GM10266 (cell line): ENCODE data around the gene TRAF4.

Experiments
- DNase-seq: peaks from one replicate; pipeline ENCODE4 v3.0.0; 2012; ENCODE audit errors: extremely low spot score
- TF ChIP-seq, protein P1 (sequence below): IDR thresholded peaks from 2 replicates; pipeline ENCODE4 v1.5.1; 2012; ENCODE audit warnings: mild to moderate bottlenecking, low read depth; ENCODE audit not compliant: control insufficient read depth, insufficient read depth; ENCODE audit errors: missing control alignments

Gene TRAF4

DNA sequence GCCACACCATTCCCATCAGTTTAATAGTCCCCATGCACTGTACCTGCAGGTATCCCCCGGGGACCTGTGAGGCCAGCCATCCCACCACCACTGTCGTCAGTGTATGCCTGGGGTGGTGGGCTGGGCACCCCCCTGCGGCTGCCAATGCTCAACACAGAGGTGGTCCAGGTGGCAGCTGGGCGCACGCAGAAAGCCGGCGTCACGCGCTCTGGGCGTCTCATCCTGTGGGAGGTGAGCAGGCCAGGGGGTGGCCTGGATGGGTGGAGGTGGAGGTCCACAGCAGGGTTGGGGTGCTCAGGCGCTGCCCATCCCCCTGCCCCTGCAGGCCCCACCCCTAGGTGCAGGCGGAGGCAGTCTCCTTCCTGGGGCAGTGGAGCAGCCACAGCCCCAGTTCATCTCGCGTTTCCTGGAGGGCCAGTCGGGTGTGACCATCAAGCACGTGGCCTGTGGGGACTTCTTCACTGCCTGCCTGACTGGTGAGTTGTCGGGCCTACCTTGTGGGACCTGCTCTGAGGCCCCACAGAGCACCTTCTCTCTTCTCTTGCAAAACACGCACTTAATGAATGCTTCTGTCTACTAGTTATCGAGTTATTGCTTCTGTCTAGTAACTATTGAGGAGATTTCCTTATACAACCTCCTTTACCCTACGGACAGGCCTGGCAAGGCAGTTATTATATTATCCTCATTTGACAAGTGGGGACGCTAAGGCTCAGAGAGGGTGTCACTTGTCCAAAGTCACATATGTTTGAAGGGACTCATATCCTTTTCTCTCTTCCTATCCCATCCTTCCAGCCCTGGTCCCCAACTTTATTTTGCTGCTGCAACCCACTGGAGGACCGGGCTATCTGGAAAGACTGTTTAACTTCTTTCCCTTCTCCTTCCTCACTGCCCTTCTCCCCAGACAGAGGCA lies 5.8 kb upstream of the TRAF4 start:
- peak; percentile 86 for DNase-seq
- TF ChIP-seq, protein P1, sequence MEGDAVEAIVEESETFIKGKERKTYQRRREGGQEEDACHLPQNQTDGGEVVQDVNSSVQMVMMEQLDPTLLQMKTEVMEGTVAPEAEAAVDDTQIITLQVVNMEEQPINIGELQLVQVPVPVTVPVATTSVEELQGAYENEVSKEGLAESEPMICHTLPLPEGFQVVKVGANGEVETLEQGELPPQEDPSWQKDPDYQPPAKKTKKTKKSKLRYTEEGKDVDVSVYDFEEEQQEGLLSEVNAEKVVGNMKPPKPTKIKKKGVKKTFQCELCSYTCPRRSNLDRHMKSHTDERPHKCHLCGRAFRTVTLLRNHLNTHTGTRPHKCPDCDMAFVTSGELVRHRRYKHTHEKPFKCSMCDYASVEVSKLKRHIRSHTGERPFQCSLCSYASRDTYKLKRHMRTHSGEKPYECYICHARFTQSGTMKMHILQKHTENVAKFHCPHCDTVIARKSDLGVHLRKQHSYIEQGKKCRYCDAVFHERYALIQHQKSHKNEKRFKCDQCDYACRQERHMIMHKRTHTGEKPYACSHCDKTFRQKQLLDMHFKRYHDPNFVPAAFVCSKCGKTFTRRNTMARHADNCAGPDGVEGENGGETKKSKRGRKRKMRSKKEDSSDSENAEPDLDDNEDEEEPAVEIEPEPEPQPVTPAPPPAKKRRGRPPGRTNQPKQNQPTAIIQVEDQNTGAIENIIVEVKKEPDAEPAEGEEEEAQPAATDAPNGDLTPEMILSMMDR, result no peak

DNA sequence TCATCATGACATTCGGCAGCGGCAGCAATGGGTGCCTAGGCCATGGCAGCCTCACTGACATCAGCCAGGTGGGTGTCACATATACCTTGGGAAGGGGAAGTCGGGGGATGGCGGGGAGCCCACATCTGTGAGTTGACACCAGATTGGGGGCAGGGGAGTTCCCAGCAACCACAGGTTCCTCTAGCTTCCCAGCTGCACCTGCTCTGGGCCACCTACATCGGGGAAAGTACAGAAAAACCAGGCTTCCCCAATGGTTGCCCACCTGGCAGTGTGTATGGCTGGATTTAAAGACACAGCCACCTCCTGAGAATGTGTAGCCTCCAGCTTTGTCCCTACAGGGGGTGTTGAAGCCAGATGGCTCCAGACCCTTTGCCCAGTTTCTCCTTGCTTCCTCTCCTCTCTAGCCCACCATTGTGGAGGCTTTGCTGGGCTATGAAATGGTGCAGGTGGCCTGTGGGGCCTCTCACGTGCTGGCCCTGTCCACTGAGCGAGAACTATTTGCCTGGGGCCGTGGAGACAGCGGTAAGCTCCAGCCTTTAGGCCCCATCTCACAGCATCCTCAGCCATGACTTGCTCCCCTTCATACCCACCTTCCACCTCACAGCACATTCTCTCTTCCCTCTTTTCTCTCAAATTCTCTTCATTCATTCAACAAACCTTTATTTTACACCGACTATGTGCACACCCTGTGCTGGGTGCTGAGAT lies 5.0 kb upstream of the TRAF4 start:
- DNase-seq, result peak; percentile 56
- TF ChIP-seq, protein P1, result no peak

DNA sequence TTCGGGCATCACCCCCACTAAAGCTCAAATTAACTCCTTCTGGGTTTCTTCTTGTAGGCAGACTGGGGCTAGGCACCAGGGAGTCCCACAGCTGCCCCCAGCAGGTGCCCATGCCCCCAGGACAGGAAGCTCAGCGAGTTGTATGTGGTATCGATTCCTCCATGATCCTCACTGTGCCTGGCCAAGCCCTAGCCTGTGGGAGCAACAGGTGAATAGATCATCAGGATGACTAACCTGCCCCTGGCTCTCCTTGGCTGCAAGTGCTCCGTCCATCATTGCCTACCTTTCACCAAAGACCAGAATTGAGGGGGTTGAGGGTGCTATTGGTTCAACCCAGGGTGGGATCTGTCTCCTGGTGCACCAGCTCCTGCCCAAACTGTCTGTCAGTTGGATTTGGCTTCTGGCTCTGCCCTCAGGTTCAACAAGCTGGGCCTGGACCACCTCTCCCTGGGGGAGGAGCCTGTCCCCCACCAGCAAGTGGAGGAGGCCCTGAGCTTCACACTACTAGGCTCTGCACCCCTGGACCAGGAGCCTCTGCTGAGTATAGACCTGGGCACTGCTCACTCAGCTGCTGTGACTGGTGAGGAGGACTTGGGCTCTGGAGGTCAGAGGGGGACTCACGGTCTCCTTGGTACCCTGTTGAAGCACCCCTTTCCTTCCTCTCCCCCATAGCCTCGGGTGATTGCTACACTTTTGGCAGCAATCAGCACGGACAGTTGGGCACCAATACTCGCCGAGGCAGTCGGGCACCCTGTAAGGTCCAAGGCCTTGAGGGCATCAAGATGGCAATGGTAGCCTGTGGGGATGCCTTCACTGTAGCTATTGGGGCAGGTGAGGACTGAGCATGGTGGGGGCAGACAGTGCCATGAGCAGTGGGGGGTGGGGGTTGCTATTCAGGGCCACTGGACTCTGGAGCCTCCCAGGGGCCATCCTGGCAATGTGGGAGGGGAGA lies 3.1 kb upstream of the TRAF4 start:
- DNase-seq, result no peak
- TF ChIP-seq, protein P1, result no peak

DNA sequence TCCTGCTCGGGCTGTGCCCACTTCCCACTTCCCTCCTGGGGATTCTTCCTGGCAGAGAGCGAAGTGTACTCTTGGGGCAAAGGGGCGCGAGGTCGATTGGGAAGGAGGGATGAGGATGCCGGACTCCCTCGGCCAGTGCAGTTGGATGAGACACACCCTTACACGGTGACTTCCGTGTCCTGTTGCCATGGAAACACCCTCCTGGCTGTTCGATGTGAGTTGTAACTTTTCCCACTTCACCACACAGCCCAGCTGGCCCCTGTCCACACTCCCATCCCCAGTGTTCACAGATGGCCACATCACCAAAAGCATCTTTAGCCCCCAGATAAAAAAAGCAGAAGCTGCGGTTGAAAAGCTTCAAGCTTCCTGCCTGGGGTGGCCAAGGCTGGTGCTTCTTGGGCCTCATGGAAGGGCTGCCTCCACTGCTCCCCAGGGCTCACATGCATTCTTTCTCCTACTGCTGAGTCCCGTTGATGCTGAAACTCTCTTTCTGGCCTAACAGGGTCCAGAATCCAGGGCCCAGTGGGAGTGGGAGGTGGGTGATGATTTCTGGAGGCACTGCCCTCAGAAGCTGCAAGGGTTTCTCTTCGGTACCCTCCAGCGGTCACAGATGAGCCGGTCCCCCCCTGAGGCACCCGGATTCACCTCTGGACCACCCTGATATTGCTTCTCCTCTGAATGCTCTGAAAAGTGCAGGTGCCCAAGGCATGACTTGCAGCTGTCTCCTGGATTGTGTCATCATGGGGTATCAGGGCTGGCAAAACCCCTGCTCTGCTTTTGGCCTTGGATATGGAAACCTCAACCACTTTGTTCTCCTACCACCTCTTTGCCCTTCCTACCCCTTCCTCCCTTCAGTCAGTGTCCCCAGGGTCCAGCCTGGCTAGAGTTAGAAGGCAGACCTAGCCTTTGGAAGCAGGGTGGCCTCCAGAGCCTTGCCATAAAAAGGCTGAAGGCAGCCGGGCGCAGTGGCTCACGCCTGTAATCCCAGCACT lies 2.2 kb upstream of the TRAF4 start:
- DNase-seq, result peak; percentile 57
- TF ChIP-seq, protein P1, result no peak

DNA sequence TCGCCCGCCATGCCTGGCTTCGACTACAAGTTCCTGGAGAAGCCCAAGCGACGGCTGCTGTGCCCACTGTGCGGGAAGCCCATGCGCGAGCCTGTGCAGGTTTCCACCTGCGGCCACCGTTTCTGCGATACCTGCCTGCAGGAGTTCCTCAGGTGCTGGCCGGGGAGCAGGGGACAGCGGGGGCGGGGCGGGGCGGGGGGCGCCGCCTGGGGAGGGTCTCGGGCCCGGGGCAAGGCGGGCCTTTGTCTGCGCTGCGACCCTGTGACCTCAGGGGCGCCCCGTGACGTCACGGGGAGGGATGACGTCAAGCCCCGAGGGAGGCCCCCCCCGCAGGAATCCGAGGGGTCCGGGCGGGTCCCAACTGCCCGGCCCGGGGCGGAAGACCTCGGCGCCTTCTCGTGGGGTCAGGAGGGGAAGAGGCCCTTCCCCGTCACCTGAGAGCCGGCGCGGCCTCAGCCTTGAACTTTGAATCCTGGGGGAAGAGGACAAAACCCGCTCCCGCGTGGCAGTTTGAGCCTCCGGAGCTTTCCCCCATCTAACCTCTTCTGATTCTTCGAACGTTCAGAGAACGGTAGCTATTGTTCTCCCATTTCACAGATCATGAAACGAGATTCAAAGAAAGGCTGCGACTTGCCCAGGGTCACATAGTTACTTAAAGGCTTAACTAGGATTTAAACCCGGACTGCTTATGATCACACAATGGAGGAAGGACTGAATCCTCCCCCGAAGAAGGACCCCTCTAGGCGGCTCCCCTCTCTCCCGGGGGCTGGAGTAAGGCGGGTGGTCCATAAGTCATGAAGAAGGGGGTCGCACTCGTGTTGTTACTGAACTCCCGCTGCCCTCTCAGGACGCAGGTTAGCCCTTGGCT lies 527 bp downstream of the TRAF4 start:
- DNase-seq, result peak; percentile 83
- TF ChIP-seq, protein P1, result no peak
